Measurements from ENCODE around the gene GPM6B.
"Not testable (repeated sequence)": the region's sequence is repeated elsewhere in the genome, so short reads cannot be mapped to it uniquely, and the experiment has no call there.

The GPM6B gene

DNA sequence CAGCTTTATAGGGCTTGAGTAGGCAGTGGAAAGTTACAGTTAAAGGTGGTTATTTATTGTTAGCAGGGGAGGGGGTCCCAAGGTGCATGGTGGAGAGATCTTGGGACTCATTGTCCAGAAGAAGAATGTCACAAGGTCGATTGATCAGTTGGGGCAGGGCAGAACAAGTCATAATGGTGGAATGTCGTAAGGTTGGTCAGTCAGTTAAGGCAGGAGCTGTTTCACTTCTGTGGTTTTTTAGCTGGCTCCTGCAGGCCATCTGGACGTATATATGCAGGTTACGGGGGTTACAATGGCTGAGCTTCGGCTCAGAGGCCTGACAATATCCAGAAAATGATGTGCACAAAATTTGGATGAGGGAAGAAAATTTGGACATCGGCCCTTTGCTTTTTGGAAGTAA is 75.2 kb downstream of the GPM6B start:
- H3K4me3 ChIP-seq (ENCODE audit: low read depth, low read length) = no peak overlapping the region

DNA sequence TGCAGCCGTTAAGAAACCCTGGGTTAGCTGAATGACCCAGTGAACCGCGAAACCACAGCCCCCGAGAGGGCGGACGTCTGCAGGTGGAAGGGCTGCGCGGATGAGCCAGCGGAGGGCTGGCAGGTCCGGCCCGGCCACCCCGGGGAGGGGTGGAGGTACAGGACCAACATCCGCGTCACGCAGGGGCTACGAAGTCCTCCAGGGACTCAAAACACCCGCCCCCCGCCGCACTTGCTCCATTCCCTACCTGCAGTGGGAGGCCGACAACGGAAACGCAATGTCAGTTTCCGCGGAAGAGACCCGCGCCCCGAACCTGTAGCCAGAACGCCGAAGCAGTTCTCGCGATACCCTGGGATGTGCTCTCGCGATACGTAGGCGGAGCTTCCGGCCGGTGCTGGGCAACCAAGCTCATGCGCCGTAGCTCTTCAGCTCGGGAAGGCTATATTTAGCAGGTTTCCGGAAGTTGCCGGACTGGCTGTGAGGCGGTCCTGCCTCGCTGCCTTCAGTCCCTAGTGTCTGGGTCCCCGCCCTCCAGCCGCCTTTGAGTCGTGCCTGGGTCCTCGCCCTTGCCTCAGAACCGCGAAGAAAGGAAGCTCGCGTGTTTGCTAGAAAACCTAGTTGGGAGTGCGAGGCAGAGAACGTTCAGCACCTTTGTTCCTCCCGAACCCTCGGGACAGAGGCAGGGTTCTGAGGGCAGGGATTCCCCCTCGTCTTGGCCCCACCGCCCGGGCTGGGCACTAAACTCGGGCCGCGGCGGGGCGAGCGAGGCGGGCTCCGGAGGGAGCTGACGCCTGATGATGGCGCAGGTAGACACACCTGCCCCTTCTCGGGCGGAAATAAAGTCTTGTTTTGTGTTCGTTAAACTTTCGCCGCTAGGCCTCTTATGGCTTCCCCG is 82.4 kb downstream of the GPM6B start, which contains the start of the genes OFD1 and TRAPPC2:
Gene OFD1, plus strand, starts transcription at position 471 of the 895 bp plus-strand sequence. Its CDS starts 324 bp downstream, at position 795.
Gene TRAPPC2, minus strand, starts transcription at position 343 of the 895 bp plus-strand sequence. CDS start 14,657 bp downstream, outside the sequence.
- H3K4me3 ChIP-seq (ENCODE audit: low read depth, low read length) = peak within 1 kb of the TSS; percentile 84
- peak; percentile 92 for DNase-seq (ENCODE audit: low read depth)
- TF ChIP-seq, protein P1, sequence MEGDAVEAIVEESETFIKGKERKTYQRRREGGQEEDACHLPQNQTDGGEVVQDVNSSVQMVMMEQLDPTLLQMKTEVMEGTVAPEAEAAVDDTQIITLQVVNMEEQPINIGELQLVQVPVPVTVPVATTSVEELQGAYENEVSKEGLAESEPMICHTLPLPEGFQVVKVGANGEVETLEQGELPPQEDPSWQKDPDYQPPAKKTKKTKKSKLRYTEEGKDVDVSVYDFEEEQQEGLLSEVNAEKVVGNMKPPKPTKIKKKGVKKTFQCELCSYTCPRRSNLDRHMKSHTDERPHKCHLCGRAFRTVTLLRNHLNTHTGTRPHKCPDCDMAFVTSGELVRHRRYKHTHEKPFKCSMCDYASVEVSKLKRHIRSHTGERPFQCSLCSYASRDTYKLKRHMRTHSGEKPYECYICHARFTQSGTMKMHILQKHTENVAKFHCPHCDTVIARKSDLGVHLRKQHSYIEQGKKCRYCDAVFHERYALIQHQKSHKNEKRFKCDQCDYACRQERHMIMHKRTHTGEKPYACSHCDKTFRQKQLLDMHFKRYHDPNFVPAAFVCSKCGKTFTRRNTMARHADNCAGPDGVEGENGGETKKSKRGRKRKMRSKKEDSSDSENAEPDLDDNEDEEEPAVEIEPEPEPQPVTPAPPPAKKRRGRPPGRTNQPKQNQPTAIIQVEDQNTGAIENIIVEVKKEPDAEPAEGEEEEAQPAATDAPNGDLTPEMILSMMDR (IDR thresholded peaks at IDR 0.05; ENCODE audit: low read depth, low read length, missing control alignments) = no peak

More for the DNA sequence above, 75.2 kb downstream of the GPM6B start:
- TF ChIP-seq, protein P1 (IDR thresholded peaks at IDR 0.05; ENCODE audit: low read depth, low read length, missing control alignments) = no peak
- DNase-seq (ENCODE audit: low read depth) = no peak

GRCh38 chrX:13733506-13733905 is 83.4 kb downstream of the GPM6B start:
- TF ChIP-seq, protein P1 (IDR thresholded peaks at IDR 0.05; ENCODE audit: low read depth, low read length, missing control alignments) = no peak
- H3K4me3 ChIP-seq (ENCODE audit: low read depth, low read length) = peak overlapping the region; percentile 84
- no peak for DNase-seq (ENCODE audit: low read depth)

GRCh38 chrX:13732246-13733067 is 84.4 kb downstream of the GPM6B start:
- no peak for DNase-seq (ENCODE audit: low read depth)
- H3K4me3 ChIP-seq (ENCODE audit: low read depth, low read length) = peak overlapping the region; percentile 27
- TF ChIP-seq, protein P1 (IDR thresholded peaks at IDR 0.05; ENCODE audit: low read depth, low read length, missing control alignments) = no peak

DNA sequence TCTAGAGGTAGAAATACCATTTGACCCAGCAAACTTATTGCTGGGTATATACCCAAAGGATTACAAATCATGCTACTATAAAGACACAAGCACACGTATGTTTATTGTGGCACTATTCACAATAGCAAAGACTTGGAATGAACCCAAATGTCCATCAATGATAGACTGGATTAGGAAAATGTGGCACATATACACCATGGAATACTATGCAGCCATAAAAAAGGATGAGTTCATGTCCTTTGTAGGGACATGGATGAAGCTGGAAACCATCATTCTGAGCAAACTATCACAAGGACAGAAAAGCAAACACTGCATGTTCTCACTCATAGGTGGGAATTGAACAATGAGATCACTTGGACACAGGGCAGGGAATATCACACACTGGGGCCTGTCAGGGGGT is 86.4 kb downstream of the GPM6B start:
- not testable (repeated sequence) for H3K4me3 ChIP-seq (ENCODE audit: low read depth, low read length); DNase-seq (ENCODE audit: low read depth)

DNA sequence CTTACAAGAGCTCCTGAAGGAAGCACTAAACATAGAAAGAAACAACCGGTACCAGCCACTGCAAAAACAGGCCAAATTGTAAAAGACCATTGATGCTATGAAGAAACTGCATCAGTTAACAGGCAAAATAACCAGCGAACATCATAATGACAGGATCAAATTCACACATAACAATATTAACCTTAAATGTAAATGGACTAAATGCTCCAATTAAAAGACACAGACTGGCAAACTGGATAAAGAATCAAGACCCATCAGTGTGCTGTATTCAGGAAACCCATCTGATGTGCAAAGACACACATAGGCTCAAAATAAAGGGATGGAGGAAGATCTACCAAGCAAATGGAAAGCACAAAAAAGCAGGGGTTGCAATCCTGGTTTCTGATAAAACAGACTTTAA is 90.3 kb downstream of the GPM6B start:
- not testable (repeated sequence) for H3K4me3 ChIP-seq (ENCODE audit: low read depth, low read length); DNase-seq (ENCODE audit: low read depth)

DNA sequence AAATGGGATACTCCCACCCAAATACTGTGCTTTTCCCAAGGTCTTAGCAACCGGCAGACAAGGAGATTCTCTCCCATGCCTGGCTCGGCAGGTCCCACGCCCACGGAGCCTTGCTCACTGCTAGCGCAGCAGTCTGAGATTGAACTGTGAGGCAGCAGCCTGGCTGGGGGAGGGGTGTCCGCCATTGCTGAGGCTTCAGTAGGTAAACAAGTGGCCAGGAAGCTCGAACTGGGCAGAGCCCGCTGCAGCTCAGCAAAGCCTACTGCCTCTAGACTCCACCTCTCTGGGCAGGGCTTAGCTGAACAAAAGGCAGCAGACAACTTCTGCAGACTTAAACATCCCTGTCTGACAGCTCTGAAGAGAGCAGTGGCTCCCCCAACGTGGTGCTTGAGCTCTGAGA is 92.0 kb downstream of the GPM6B start:
- not testable (repeated sequence) for H3K4me3 ChIP-seq (ENCODE audit: low read depth, low read length); DNase-seq (ENCODE audit: low read depth)

DNA sequence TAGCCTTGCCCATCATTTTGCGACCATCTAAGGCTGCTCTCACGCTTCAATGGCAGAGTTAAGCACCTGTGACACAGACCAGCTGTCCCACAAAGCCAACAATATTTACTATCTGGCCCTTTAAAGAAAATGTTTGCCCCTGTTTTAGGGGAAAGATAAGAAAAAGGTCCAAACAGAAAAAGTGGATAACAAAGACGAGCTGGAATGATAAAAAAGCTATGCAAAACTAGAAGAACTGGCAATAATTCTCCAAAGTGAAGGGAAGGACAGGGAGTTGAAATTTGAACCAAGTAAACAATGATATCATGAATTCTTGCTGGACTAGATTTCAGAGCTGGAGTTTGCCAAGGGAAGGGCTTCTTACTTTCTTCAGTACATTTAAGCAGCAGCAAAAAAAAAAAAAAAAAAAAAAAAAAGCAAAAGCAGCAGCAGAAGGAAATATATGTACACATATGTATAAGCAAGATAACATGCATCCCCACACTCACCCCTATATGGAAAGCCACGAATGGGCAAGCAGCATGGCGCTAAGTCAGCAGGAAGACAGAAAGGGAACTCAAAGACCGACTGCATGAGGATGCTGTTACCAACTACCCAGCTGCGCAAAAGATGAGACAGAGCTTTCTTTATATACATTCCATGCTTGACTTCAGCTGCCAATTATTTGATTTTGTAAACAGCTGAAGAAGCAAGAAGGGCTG is 94.9 kb downstream of the GPM6B start:
- TF ChIP-seq, protein P1 (IDR thresholded peaks at IDR 0.05; ENCODE audit: low read depth, low read length, missing control alignments) = no peak
- no peak for DNase-seq (ENCODE audit: low read depth)
- H3K4me3 ChIP-seq (ENCODE audit: low read depth, low read length) = no peak overlapping the region

Measured in GM12864 (cell line).